CD4-positive, CD25-positive, alpha-beta regulatory T cell (primary cell): ENCODE data around the gene ZSCAN22. TPM values are rescaled to one million over a fixed set of nuclear protein-coding genes. Genes with fewer than 3 reads are reported as not detected.

Experiments
- ATAC-seq, 2 donors: fragments of 150-1000 bp; cut with Tn5 transposase; one replicate each; pipeline ENCODE4 v1.10.0; 2021; ENCODE audit warnings: low read depth in 2 of 2, moderate number of reproducible peaks in 2 of 2, moderate library complexity in 1 of 2
- DNase-seq, 3 donors: peaks; one replicate each; pipeline versions ENCODE4 v3.0.0 to v3.0.0-alpha.2; 2012 to 2022; ENCODE audit warnings: mixed read lengths in 1 of 3
- H3K27ac ChIP-seq: one replicate; pipeline ENCODE4 v1.7.0; 2013; ENCODE audit warnings: mild to moderate bottlenecking, low read length; ENCODE audit not compliant: insufficient read depth, poor library complexity, severe bottlenecking
- H3K27me3 ChIP-seq: one replicate; pipeline ENCODE4 v1.7.0; 2013; ENCODE audit warnings: low read length; ENCODE audit not compliant: control insufficient read depth, insufficient read depth
- H3K36me3 ChIP-seq: one replicate; pipeline ENCODE4 v1.7.0; 2013; ENCODE audit warnings: mild to moderate bottlenecking, low read length, moderate library complexity; ENCODE audit not compliant: control insufficient read depth, insufficient read depth
- H3K4me1 ChIP-seq: 2 replicates; pipeline ENCODE4 v1.7.0; 2013; ENCODE audit warnings: mild to moderate bottlenecking, low read length; ENCODE audit not compliant: insufficient read depth, control insufficient read depth, poor library complexity, severe bottlenecking
- H3K4me3 ChIP-seq: one replicate; pipeline ENCODE4 v1.7.0; 2013; ENCODE audit warnings: low read depth, mild to moderate bottlenecking, low read length, moderate library complexity
- H3K9me3 ChIP-seq, 2 experiments: 1 replicate in 1 of 2; 2 replicates in 1 of 2; pipeline ENCODE4 v1.7.0; 2013; ENCODE audit warnings: low read length in 2 of 2, mild to moderate bottlenecking in 1 of 2, moderate library complexity in 1 of 2; ENCODE audit not compliant: control insufficient read depth in 2 of 2
- H3K27ac Mint-ChIP-seq, 3 donors: one replicate each; pipeline ENCODE4 v1.8.0; 2020 to 2022; ENCODE audit warnings: mild to moderate bottlenecking in 3 of 3, mixed read lengths in 3 of 3, moderate library complexity in 2 of 3
- H3K27me3 Mint-ChIP-seq: one replicate; pipeline ENCODE4 v1.8.0; 2022; ENCODE audit warnings: mild to moderate bottlenecking, mixed read lengths
- H3K36me3 Mint-ChIP-seq: one replicate; pipeline ENCODE4 v1.8.0; 2020; ENCODE audit warnings: mixed read lengths
- H3K4me1 Mint-ChIP-seq, 4 donors: one replicate each; pipeline ENCODE4 v1.8.0; 2020 to 2022; ENCODE audit warnings: mixed read lengths in 4 of 4, mild to moderate bottlenecking in 1 of 4
- H3K4me3 Mint-ChIP-seq, 4 donors: one replicate each; pipeline ENCODE4 v1.8.0; 2020 to 2022; ENCODE audit warnings: mild to moderate bottlenecking in 4 of 4, mixed read lengths in 4 of 4, moderate library complexity in 3 of 4
- H3K9me3 Mint-ChIP-seq, 7 donors: one replicate each; pipeline ENCODE4 v1.8.0; 2020 to 2022; ENCODE audit warnings: mixed read lengths in 7 of 7, mild to moderate bottlenecking in 3 of 7, moderate library complexity in 2 of 7
- polyA plus RNA-seq, 4 donors: library from polyadenylated mRNA; unstranded; fragments of 300-500 nt; fragmentation: Illumina TruSeq; gene quantifications; one replicate each; pipeline ENCODE4 v1.2.3, GENCODE V29; 2021
- total RNA-seq: library from RNA; stranded (reverse); gene quantifications from one replicate; pipeline ENCODE4 v1.2.3, GENCODE V29; 2022

ZSCAN22 gene
- total and polyA plus RNA-seq, 5 donors from 2014 or later, result 0.31 to 2.6 (median 2.1) TPM

DNA sequence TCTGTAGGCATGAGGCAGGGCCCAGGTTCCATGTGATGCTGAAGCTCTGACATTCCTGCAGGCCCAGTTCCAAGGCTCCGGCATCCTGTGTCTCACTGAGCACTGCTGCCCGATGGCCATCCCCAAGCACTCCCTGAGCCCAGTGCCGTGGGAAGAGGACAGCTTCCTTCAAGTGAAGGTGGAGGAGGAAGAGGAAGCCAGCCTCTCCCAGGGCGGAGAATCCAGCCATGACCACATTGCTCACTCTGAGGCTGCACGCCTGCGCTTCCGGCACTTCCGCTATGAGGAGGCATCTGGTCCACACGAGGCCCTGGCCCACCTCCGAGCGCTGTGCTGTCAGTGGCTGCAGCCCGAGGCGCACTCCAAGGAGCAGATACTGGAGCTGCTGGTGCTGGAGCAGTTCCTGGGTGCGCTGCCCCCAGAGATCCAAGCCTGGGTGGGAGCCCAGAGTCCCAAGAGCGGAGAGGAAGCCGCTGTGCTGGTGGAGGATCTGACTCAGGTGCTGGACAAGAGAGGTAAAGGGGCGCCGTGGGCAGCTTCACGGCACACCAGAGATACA is 8.0 kb downstream of the ZSCAN22 start:
- Mint-ChIP-seq H3K9me3 (peaks cover 0 to 3% (median 0%) of the 10 kb centered on the region in 7 donors), H3K4me1 (peaks cover 0 to 11% (median 1%) of the 10 kb centered on the region in 4 donors), H3K27ac (no peak overlapping the region), H3K27me3 (no peaks in the 10 kb centered on the region), H3K4me3 (no peak overlapping the region), H3K36me3 (peaks cover 26% of the 10 kb centered on the region)
- DNase-seq (no peak), ATAC-seq (no peak)
- no peaks in the 10 kb centered on the region for H3K9me3 ChIP-seq
- no peaks in the 10 kb centered on the region for H3K4me1 ChIP-seq
- H3K27me3 ChIP-seq, result no peaks in the 10 kb centered on the region
- no peak overlapping the region for H3K27ac ChIP-seq
- H3K4me3 ChIP-seq, result no peak overlapping the region
- H3K36me3 ChIP-seq, result peaks cover 18% of the 10 kb centered on the region

DNA sequence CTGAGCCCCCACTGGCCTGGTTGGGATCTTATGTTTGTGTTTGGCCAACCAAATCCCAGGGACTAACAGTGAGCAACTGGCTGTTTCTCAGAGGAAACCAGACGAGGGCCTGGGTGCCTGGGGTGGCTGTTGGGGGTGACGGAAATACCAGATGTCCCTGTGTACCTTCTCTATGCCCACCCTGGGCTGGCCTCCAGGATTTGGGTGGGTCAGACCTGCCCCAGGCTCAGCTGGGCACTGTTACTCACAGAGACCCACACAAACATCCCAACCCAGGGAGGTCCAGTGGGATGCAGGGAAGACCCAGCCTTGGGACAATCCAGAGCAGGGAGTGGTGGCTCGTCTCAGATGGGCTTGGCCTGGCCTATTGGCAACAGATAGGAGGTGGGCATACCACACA is 8.8 kb downstream of the ZSCAN22 start:
- no peak overlapping the region for H3K27ac Mint-ChIP-seq
- H3K4me1 Mint-ChIP-seq, result peaks cover 2 to 15% (median 4%) of the 10 kb centered on the region in 4 donors

DNA sequence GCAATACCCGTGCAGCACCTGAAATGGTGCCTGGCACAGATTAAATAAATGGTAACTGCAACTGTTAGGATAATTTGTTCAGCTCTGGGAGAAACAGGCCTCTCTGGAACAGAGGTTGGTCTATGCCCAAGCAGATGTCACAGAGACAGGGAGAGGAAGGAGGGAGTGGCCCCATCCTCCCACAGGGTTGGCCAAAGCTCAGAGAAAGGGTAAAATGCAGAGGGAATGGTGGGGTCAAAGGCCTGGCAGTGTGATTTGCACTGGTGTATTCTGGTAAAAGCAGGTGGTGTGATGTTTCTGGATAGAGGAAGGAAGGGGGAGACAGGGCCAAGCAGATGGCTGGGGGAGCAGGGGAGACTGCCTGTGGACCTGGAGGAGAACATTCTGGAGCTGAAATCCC is 9.4 kb downstream of the ZSCAN22 start:
- no peak overlapping the region for H3K4me3 ChIP-seq
- no peaks in the 10 kb centered on the region for H3K4me1 ChIP-seq
- H3K36me3 Mint-ChIP-seq, result peaks cover 37% of the 10 kb centered on the region
- H3K9me3 Mint-ChIP-seq, result peaks cover 0 to 3% (median 0%) of the 10 kb centered on the region in 7 donors
- no peaks in the 10 kb centered on the region for H3K9me3 ChIP-seq
- no peak overlapping the region for H3K27ac Mint-ChIP-seq
- H3K27me3 Mint-ChIP-seq, result no peaks in the 10 kb centered on the region
- H3K4me3 Mint-ChIP-seq, result no peak overlapping the region
- peaks cover 18% of the 10 kb centered on the region for H3K36me3 ChIP-seq
- DNase-seq (no peak), ATAC-seq (no peak)
- H3K27me3 ChIP-seq, result no peaks in the 10 kb centered on the region
- no peak overlapping the region for H3K27ac ChIP-seq
- peaks cover 4 to 15% (median 6%) of the 10 kb centered on the region in 4 donors for H3K4me1 Mint-ChIP-seq

More for the DNA sequence above, 8.8 kb downstream of the ZSCAN22 start:
- Mint-ChIP-seq H3K27me3 (no peaks in the 10 kb centered on the region), H3K4me3 (no peak overlapping the region), H3K9me3 (peaks cover 0 to 3% (median 0%) of the 10 kb centered on the region in 7 donors), H3K36me3 (peaks cover 32% of the 10 kb centered on the region)
- ATAC-seq, result no peak
- Histone ChIP-seq H3K27ac (no peak overlapping the region), H3K4me1 (no peaks in the 10 kb centered on the region), H3K36me3 (peaks cover 18% of the 10 kb centered on the region), H3K27me3 (no peaks in the 10 kb centered on the region), H3K9me3 (no peaks in the 10 kb centered on the region), H3K4me3 (no peak overlapping the region)
- DNase-seq, result no peak

DNA sequence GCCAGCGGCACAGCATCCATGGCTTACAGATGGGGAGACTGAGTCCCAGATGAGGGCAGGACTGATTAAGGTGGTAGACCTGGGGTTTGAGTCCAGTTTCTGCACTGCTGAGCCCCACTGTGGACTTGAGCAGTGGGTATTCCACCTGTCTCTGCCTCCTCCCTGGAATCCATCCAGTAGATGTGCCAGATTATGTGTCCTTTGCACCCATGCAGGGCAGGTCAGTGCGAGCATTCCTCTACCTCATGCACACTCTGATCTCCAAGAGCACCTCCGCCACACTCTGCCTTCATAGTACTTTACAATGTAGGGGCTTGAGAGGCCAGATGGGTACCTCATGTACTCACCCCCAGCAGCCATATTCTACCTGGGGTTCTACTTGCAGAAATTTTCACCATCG is 10.0 kb downstream of the ZSCAN22 start:
- DNase-seq, result no peak
- Mint-ChIP-seq H3K9me3 (peaks cover 0 to 3% (median 0%) of the 10 kb centered on the region in 7 donors), H3K27me3 (no peaks in the 10 kb centered on the region), H3K36me3 (peaks cover 39% of the 10 kb centered on the region), H3K27ac (no peak overlapping the region), H3K4me1 (peaks cover 4 to 15% (median 7%) of the 10 kb centered on the region in 4 donors), H3K4me3 (no peak overlapping the region)
- Histone ChIP-seq H3K4me3 (no peak overlapping the region), H3K4me1 (no peaks in the 10 kb centered on the region), H3K36me3 (peaks cover 18% of the 10 kb centered on the region), H3K27me3 (no peaks in the 10 kb centered on the region), H3K27ac (no peak overlapping the region), H3K9me3 (no peaks in the 10 kb centered on the region)
- no peak for ATAC-seq

DNA sequence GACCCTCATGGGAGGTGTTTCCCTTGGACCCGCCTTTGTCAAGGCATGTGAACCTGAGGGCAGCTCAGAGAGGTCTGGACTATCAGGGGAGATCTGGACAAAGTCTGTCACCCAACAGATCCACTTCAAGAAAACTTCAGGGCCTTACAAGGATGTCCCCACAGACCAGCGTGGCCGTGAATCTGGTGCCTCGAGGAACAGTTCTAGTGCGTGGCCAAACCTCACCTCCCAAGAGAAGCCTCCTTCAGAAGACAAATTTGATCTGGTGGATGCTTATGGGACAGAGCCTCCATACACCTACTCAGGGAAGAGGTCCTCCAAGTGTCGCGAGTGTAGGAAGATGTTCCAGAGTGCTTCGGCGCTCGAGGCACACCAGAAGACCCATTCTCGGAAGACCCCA is 11.5 kb downstream of the ZSCAN22 start:
- peaks cover 46% of the 10 kb centered on the region for H3K36me3 Mint-ChIP-seq

DNA sequence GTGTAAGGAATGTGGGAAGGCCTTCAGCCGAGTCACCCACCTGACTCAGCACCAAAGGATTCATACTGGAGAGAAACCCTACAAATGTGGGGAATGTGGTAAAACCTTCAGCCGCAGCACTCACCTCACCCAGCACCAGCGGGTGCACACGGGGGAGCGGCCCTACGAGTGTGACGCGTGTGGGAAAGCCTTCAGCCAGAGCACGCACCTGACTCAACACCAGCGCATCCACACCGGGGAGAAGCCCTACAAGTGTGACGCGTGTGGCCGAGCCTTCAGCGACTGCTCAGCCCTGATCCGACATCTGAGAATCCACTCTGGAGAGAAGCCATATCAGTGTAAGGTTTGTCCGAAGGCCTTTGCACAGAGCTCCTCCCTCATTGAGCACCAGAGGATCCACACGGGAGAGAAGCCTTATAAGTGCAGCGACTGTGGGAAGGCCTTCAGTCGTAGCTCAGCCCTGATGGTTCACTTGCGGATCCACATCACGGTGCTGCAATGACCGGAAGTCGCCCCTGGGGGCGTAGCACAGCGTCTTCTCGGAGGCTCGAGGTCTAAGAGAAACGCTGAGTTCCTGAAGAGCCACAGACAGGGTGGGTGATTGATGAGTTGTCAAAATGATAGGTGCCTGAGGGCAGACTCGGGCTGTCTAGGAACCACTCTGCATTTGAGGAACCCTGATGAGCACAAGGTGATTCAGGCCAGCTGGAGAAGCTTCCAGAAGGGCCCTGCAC is 12.2 kb downstream of the ZSCAN22 start:
- peaks cover 46% of the 10 kb centered on the region for H3K36me3 Mint-ChIP-seq
- H3K4me1 Mint-ChIP-seq, result peaks cover 4 to 10% (median 6%) of the 10 kb centered on the region in 4 donors
- H3K27me3 ChIP-seq, result no peaks in the 10 kb centered on the region
- H3K27ac ChIP-seq, result no peak overlapping the region
- H3K27ac Mint-ChIP-seq, result no peak overlapping the region
- H3K4me1 ChIP-seq, result no peaks in the 10 kb centered on the region
- H3K9me3 Mint-ChIP-seq, result peaks cover 0 to 3% (median 0%) of the 10 kb centered on the region in 7 donors
- DNase-seq (no peak), ATAC-seq (no peak)
- no peak overlapping the region for H3K4me3 ChIP-seq
- H3K9me3 ChIP-seq, result no peaks in the 10 kb centered on the region
- no peaks in the 10 kb centered on the region for H3K27me3 Mint-ChIP-seq
- H3K36me3 ChIP-seq, result peaks cover 18% of the 10 kb centered on the region
- no peak overlapping the region for H3K4me3 Mint-ChIP-seq

More for the DNA sequence above, 11.5 kb downstream of the ZSCAN22 start:
- Histone ChIP-seq H3K4me3 (no peak overlapping the region), H3K4me1 (no peaks in the 10 kb centered on the region), H3K9me3 (no peaks in the 10 kb centered on the region), H3K27me3 (no peaks in the 10 kb centered on the region), H3K36me3 (peaks cover 18% of the 10 kb centered on the region), H3K27ac (no peak overlapping the region)
- Mint-ChIP-seq H3K9me3 (peaks cover 0 to 3% (median 0%) of the 10 kb centered on the region in 7 donors), H3K27ac (no peak overlapping the region), H3K27me3 (no peaks in the 10 kb centered on the region), H3K4me1 (peaks cover 4 to 10% (median 6%) of the 10 kb centered on the region in 4 donors), H3K4me3 (no peak overlapping the region)
- no peak for DNase-seq
- no peak for ATAC-seq

DNA sequence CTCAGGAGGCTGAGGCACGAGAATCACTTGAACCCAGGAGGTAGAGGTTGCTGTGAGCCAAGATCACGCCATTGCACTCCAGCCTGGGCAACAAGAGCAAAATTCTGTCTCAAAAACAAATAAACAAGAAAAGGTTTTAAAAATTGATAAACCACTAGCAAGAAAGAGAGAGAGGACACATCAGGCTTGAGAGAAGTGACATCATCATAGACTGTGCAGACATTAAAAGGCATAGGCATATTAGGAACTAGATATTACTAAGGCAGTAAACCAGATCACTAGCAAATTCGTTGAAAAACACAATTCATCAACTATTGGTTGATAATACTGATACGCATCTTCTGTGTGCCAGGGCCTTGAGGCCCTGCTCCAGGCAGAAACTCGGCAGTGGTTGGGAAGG is 18.8 kb downstream of the ZSCAN22 start:
- H3K36me3 ChIP-seq, result no peaks in the 10 kb centered on the region
- ATAC-seq (no peak), DNase-seq (no peak)
- Mint-ChIP-seq H3K9me3 (no peaks in the 10 kb centered on the region), H3K4me1 (peaks cover 0 to 32% (median 22%) of the 10 kb centered on the region in 4 donors), H3K27ac (peak overlapping the region in 2 of 3 donors; percentile 80 to 90), H3K4me3 (peak overlapping the region; percentile 57 to 93 (median 84)), H3K36me3 (peaks cover 22% of the 10 kb centered on the region), H3K27me3 (peaks cover 5% of the 10 kb centered on the region)
- H3K27me3 ChIP-seq, result no peaks in the 10 kb centered on the region
- no peaks in the 10 kb centered on the region for H3K9me3 ChIP-seq
- no peak overlapping the region for H3K27ac ChIP-seq
- peaks cover 20% of the 10 kb centered on the region for H3K4me1 ChIP-seq
- H3K4me3 ChIP-seq, result no peak overlapping the region
